Inflammatory macrophage treated with lipopolysaccharide for 1 hour (primary cell): ENCODE data around the gene DTL.
A peak's percentile ranks its signal among the peaks of the same experiment; 100 is the strongest.
"Not testable (repeated sequence)": the region's sequence is repeated elsewhere in the genome, so short reads cannot be mapped to it uniquely, and the experiment has no call there.

Experiments
- DNase-seq, 2 donors: peaks; one replicate each; pipeline ENCODE4 v3.0.0-alpha.2; 2020 to 2022

DTL gene, protein sequence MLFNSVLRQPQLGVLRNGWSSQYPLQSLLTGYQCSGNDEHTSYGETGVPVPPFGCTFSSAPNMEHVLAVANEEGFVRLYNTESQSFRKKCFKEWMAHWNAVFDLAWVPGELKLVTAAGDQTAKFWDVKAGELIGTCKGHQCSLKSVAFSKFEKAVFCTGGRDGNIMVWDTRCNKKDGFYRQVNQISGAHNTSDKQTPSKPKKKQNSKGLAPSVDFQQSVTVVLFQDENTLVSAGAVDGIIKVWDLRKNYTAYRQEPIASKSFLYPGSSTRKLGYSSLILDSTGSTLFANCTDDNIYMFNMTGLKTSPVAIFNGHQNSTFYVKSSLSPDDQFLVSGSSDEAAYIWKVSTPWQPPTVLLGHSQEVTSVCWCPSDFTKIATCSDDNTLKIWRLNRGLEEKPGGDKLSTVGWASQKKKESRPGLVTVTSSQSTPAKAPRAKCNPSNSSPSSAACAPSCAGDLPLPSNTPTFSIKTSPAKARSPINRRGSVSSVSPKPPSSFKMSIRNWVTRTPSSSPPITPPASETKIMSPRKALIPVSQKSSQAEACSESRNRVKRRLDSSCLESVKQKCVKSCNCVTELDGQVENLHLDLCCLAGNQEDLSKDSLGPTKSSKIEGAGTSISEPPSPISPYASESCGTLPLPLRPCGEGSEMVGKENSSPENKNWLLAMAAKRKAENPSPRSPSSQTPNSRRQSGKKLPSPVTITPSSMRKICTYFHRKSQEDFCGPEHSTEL

DNA sequence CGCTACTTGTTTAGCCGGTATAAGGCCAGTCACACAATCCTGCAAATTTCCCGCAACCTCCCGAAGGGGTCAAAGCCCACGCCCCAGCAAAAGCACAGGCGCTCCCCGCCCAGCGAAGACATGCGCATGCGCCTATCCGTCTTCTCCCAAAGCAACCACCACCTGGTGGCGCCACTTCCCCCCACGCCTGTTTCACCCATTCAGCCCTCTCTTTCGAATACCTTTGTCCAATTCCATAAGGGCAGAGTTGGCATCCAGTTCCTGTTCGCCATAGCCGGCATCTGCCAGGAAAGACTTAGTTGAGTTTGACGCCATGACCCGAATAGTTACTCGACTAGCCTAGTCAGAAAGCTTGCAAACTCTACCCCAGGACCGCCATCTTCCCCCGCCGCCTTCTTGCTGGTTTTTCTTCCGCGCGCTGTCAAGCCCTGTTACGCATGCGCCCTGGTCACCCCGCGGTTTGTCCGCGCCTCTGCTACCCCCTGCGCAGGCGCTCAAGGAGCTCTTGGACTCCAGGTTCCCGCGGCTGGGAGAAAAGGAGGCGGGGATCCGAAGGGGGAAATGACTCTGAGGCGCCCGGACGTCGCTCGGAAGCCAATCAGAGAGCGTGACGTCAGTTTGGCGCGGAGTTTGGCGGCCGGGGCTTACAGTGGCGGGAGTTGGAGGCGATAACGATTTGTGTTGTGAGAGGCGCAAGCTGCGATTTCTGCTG lies at the start of gene DTL, which contains the start of gene INTS7:
DTL (plus strand) TSS at position 626 of the 712 bp plus-strand sequence. CDS start 143 bp downstream, outside the sequence.
INTS7 (minus strand) TSS at position 435 of the 712 bp plus-strand sequence; CDS start at position 315, 120 bp downstream.
- peak; percentile 99 for DNase-seq

DNA sequence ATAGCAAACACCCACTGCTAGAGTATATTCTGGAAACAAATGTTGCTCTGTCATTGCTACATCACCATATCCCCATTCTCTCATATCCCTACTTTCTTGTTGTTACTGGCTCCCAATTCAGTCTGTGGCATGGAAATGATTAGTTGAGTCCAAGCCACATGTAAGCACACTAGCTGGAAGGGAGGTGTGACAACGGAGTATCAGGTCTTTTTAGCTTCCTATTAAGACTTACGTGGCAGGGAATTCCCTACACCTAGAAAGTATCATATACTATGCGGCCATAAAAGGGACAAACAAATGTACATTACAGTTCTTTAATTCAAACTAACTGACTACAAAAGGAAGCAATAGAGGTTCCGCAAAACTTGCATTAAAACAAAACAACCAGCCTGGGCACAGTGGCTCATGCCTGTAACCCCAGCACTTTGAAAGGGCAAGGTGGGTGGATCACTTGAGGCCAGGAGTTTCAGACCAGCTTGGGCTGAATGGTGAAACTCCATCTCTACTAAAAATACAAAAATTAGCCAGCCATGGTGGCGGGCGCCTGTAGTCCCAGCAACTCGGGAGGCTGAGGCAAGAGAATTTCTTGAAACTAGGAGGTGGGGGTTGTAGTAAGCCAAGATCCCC lies 48.8 kb upstream of the DTL start:
- DNase-seq: no peak

DNA sequence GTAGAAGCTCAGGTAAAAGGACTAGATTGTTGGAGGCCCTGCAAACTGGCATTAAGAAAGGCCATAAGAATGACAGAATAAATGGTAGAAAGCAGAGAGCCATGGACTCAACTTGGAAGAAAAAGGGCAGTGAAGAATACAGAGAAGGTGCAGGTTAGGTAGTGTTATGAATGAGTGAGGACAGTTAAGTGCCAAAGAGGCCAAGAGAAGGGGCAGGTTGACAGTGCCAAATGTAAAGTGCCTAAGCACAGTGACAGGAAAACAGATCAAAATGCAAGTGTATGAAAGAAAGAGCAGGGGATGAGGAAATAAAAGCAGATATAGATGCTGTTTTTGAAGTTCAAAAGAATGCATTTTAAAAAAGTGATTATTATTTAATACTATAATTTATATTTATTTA lies 43.9 kb upstream of the DTL start:
- DNase-seq: no peak

DNA sequence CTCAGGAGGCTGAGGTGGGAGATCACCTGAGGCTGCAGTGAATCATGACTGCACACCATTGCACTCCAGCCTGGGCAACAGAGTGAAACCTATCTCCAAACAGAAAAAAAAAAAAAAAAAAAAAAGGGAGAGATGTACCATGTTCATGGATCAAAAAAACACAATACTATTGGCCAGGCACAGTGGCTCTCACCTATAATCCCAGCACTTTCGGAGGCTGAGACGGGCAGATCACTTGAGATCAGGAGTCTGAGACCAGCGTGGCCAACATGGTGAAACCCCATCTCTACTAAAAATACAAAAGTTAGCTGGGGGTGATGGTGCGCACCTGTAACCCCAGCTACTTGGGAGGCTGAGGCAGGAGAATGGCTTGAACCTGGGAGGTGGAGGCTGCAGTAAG lies 38.1 kb upstream of the DTL start:
- DNase-seq: not testable (repeated sequence)

DNA sequence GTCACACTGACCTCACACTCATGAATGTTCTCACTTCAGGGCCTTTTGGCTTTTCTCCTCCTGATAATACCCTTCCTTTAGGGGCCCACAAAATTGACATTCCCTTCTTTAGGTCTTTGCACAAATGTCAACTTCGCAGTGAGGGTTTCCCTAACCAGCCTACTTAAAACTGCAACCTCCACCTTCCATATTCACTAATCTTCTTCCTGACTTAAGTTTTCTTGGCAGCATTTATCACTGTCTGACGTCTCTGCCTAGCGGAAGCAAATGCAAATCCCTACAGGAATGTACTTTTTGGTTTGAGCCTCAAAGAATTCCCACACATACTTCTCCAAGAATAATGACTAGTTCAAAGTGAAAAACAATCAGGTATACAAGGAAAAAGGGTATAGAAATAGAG lies 33.0 kb upstream of the DTL start:
- DNase-seq: no peak

DNA sequence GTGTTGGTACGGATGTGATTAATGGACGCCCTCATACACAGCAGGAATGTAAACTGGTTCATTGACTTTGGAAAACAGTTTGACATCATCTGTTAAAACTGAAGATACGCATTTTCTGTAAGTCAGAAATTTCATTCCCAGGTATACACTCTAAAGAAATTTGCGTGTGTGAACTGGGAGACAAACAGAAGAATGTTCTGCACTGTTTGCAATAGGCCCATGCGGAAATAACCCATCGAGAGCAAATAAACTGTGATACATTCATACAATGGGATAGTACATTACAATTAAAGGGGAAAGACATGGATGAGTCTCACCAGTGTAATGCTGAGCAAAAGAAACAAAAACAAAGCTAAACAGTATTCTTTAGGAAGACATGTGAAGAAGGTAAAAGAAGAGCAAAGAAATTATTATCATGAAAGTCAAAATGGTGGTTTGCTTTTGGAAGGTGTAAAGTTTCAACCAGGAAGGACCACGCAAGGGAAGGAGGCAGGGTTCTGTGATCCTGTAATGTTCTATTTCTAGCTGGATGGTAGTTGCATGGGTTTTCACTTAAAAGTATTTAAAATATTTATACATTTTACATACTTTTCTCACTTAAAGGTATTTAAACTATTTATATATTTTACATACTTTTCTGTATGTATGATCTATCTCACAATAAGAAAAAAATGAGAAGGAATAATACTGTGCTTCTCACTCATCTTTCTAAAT lies 30.5 kb upstream of the DTL start:
- no peak for DNase-seq

DNA sequence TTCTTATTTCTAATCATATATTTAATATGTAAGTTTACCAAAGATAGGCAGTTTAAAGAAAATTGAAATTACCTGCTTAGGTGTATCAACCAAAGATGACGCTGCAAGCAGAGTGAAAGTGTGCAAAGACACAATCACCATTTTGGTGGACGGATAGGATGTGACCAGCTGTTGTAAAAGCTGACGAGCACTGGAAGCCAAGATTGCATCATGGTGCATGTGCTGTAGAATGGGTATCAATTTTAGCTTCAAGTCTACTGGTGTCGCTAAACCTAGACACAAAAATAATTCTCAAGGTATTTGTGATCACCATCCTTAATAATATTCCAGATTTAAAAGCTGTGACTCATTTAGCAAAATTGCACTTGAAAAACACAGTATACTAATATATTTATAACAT lies 28.4 kb upstream of the DTL start:
- no peak for DNase-seq

DNA sequence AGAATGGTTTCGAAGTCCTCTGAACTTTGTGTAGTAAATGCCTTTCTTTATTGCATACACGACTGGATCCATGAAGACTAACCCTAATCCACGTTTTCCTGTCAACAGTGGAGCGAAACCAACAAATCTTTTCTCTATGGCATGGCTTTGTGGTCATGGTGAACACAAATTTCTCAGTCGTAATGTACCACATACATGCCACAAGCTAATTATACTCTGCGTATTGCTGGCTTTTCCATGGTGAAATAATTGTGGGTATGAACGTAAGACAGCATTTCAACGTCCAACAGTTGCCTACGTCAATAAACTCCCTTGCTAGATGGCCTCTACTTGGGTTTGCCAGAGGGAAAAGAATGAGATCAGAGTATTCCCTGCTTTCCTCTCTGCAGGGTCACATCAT lies 27.7 kb upstream of the DTL start:
- no peak for DNase-seq

DNA sequence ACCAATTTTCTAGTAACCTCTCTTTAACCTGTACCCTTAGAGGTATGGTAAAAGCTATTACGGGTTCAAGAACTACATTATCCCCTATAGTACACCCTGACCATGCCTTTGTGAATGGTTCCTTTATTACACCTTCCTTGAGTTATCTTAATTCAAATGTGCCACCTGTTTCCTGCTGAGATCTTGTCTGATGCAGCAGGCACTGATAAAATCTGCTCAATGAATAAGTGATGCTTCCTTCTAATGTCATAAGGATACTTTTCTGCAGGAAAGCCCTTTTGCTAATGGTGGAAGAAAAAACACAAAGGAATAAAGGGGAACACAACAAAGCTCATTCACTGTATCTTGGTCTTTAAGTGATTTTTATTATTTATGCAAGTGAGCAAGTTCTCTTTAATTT lies 26.0 kb upstream of the DTL start:
- no peak for DNase-seq

DNA sequence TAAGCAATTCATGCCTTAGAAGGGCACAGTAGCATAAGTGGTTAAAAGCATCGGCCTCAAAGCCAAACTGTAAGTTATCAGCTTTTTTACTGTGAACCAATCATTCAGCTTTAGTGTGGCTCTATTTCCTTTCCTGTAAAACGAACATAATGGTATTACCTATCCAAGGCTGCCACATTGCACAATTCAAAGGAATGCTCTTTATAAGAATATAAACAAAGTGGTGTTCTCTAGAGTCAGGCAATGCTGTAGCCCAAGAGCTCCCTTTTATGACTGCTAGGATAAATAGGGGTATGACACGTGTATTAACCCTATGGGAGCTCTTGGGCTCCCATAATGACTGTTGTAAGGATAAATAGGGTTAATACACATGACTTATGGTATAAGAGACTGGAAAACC lies 25.5 kb upstream of the DTL start:
- no peak for DNase-seq

DNA sequence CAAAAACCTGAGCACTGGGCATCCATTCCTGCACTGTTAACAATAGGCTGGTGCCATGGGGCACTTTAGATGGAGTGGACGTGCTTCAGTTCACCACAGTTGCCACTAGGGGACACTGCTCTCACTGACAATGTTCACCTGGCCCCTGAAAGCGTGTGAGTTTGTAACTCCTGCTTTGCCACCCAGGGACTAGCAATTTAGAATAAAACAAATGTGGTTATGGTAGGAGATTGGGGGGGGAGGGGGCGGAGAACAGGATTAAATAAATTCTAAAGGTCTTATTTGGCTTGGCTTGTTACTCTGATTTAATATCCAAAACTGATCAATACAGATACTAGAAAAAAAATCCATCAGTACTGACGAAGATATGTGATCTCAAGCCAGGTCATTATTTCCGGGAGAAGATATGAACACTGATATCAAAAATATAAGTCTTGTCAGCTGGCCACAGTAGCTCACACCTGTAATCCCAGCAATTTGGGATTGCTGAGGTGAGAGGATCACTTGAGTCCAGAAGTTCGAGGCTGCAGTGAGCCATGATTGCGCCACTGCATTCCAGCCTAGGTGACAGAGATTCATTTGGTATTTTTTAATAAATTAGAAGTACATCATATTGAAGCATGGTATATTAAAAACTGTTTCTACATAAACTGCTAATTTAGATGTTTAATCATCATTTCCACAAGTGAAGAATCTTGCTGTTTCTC lies 23.4 kb upstream of the DTL start:
- peak; percentile 48 to 85 for DNase-seq

DNA sequence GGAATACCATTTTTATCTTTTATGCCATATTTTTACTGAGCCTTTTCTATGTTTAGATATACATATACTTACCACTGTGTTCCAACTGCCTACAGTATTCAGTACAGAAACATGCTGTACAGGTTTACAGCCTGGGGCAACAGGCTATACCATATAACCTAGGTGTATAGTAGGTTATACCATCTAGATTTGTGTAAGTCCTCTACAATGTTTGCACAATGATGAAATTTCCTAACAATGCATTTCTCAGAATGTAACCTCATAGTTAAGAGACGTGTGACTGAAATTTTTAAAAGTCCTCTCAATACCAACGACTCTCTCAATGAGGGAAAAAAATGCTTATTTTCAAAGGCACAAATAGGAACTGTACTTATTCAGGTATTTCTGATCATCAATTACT lies 21.9 kb upstream of the DTL start:
- peak in 1 of 2 donors; percentile 3 for DNase-seq

DNA sequence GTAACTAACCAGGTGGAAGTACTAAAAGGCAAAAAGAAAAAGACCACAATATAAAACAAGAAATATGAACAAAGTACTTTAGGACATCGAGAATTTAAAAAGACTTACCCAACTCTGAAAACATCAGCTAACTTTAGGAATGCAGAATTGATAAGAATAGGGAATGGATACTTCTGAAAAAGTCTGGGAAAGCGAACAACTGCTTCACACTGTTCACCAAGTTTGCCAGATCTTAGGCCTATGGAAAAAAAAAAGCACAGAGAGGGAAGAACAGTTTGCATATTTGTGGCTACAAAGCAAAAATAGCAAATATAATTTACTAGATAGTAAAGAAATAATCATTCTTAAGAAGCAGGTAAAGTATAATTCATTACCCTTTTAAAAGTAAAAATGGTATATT lies 14.6 kb upstream of the DTL start:
- DNase-seq: no peak

DNA sequence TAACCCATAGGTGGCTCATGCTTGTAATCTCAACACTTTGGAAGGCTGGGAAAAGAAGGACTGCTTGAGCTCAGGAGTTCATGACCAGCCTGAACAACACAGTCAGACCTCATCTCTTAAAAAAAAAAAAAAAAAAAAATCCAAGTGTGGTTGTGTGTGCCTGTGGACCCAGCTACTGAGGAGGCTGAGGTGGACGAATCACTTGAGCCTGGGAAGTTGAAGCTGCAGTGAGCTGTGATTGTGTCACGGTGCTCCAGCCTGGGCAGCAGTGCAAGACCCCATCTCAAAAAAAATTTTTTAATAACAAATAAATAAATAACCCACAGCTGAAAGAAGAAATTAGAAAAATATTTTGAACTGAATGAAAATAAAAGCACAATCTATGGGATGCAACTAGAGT lies 14.0 kb upstream of the DTL start:
- no peak for DNase-seq

DNA sequence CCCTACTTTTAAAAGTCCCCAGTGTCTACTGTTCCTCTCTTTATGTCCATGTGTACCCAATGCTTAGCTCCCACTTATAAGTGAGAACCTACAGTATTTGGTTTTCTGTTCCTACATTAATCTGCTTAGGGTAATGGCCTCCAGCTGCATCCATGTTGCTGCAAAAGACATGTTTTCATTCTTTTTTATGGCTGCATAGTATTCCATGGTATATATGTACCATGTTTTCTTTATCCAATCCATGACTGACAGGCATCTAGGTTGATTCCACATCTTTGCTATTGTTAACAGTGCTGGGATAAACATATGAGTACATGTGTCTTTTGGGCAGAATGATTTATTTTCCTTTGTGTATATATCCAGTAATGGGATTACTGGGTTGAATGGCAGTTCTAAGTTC lies 12.6 kb upstream of the DTL start:
- DNase-seq: not testable (repeated sequence)

DNA sequence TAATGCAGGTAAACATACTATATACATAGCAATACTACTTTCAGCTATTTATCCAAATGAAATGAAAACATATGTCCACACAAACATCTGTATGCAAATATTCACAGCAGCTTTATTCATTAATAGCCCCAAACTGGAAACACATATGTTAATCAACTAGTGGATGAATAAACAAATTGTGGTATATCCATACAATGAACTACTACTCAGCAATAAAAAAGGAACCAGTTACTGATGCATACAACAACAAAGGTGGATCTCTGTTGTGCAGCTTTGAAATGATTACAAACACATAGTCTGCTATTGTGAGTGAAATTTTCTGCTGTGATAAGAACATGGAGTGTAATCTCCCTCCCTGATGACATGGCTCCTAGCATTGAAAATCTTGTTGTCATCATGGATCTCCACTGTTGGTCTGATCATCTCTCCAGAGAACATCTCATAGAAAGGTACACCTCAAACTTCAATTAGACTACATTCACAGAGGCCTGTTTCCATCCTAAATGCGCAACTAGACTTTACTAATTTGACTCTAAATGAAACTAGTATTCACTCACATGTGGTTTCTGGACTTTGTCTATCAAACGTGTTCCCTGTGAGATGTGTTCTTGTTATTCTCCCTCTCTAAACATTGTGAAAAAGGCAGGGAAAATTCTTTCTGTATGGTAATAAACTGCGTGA lies 10.9 kb upstream of the DTL start:
- no peak for DNase-seq

DNA sequence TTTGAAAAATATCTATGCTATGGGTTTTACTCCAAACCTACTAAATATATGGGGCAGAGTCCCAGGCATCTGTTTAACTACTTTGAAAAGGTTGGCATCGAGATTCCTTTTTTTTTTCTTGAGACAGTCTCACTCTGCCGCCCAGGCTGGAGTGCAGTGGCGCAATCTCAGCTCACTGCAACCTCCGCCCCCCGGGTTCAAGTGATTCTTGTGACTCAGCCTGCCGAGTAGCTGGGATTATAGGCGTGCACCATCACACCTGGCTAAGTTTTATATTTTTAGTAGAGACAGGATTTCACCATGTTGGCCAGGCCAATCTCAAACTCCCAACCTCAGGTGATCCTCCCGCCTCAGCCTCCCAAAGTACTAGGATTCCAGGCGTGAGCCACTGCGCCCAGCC lies 7.8 kb upstream of the DTL start:
- not testable (repeated sequence) for DNase-seq

DNA sequence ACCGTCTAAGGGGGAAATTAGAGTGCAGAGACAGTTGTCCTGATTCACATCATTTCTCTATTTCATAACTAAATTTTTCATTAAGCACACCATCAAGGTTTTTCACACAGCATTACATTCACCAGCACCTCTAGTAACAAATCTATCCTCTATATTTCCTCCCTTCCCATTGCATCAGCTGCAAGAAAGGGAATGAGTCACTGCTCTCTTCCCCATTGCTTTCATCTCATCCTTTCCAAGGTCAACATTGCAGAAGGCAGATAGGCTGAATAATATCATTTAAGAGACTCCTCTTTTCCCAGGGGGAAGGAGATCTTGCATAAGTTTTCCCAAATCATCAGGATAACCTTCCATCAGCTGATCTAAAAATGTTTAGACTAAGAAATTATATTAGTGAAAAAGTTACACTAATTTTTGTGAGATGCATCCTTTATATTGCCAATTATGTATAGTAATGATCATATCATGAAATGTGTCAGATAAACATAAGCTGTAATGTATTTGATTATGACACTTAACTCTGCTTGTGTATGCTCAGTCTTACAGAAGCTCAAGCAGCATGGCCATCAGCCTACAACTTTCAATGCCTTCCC lies 4.5 kb upstream of the DTL start:
- peak; percentile 9 to 35 for DNase-seq

DNA sequence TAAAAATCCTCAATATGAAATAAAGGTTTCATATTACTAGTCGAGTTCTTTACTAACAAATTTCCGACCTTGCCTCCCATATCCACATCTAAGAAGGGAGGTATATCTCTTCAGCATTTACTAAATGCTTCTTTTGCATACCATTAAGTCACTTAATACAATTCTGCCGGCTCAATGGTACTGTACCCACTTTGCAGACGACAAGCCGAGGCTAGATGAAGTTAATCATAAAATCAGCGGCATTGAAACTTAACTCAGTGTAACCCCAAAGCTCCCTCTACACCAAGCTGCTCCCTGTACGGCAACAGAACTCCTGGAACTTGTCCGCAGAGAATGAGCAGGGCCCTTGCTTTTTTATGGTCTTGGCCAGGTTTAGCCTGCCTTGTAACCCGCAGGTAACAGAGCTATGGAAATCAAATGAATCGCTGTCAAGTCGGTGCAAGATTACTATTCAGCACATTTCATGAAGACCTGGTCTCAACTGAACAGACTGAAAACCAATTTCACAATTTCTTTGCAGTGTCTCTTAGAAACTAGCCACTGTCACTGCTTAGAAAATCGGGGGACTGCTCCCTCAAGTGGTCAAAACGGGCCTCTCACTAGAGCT lies 929 bp upstream of the DTL start:
- DNase-seq: no peak
